Embryonic facial prominence (tissue), 1 donor: ENCODE data around the gene TIMM10B.

ENCODE experiments used
- DNase-seq: peaks from one replicate; pipeline ENCODE4 v3.0.0-alpha.2; 2016; ENCODE audit errors: extremely low spot score

Gene TIMM10B, protein sequence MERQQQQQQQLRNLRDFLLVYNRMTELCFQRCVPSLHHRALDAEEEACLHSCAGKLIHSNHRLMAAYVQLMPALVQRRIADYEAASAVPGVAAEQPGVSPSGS

DNA sequence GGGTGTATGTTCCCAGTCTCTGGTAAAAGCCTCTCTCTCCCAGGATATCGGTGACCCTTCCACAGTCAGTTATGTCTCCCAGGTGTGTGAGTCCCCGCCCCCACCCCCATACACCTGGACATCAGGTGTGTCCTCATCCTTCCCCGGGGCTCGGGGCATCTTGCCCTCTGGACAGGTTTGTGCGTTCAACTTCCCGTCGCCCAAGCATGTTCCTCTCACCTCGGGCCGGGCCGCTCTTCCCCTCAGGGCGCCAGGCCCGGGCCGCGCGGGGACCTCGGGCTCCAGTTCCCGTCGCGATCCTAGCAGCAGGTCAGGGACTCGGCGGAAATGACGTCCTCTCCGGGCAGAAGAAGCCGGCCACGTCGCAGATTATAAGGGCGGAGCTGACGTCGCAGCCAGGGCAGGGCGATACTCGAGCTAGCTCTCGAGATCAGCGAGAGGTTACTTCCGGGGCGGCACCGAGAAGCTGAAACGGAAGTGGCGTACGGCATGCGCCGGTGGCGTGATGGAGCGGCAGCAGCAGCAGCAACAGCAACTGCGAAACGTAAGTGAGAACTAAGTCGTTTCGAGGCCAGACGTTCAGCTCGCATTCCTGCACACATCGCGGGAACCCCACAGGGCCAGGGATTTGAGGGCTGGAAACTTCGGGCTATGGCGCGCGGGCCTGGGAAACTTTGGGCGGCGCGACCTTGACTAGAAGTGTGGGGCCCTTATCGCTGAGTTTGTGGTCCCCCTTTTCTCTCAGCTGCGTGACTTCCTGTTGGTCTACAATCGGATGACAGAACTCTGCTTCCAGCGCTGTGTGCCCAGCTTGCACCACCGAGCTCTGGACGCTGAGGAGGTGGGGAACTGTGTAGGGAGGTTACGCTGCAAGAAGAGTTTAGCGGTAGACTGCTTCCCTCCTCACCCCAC lies at the start of gene TIMM10B, which contains the start of gene ARFIP2:
Gene TIMM10B, plus strand, starts transcription at position 490 of the 912 bp plus-strand sequence. Its CDS starts 16 bp downstream, at position 506.
Gene ARFIP2, minus strand, starts transcription at position 320 of the 912 bp plus-strand sequence. CDS start 910 bp downstream, outside the sequence.
- peak; percentile 98 for DNase-seq

DNA sequence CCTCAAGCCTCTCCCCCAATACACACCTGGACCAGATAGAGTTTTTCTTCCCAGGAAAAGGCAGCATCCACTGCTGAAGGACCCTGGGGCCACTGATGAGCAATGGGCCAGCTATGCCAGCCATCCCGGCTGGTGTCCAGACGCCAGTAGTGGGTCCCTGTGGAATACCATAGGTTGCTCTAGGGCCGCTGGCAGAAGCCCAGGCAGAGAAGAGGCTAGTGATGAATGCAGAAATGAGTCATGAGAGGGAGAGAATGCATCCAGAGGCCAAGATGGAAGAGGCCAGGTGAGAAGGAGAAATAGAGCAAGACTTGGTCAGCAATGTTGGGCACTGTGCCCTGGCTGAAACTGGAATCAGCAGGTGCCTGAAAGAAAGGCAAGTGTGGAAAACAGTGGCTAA lies 49.4 kb upstream of the TIMM10B start:
- DNase-seq = no peak

DNA sequence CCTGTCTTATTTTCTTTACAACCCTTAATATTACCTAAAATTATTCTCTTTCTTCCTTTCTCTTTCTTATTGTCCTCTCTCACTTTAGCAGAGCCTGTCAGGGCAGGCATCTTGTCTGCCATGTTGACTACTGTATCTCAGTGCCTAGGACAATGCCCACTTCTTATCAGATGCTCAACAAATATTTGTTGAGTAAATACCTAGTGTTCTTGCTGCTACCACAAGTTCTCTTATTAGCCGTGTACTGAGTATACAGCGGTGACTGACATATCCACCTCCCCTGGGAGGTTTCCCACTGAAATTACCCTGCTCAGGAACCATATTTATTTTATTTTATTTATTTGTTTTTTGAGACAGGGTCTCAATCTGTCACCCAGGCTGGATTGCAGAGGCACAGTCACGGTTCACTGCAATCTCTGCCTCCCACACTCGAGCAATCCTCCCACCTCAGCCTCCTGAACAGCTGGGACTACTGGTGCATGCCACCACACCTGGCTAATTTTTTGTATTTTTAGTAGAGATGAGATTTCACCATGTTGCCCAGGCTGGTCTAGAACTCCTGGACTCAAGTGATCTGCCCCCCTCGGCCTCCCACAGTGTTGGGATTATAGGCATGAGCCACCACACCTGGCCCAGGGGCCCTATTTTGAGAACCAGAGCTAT lies 47.2 kb upstream of the TIMM10B start:
- DNase-seq = no peak

GRCh38 chr11:6437423-6437822 lies 43.9 kb upstream of the TIMM10B start:
- no peak for DNase-seq

- no peak for DNase-seq
Measured at GRCh38 chr11:6437993-6438392, 43.3 kb upstream of the TIMM10B start.

- no peak for DNase-seq
Measured at GRCh38 chr11:6438979-6439571, 42.2 kb upstream of the TIMM10B start.

DNA sequence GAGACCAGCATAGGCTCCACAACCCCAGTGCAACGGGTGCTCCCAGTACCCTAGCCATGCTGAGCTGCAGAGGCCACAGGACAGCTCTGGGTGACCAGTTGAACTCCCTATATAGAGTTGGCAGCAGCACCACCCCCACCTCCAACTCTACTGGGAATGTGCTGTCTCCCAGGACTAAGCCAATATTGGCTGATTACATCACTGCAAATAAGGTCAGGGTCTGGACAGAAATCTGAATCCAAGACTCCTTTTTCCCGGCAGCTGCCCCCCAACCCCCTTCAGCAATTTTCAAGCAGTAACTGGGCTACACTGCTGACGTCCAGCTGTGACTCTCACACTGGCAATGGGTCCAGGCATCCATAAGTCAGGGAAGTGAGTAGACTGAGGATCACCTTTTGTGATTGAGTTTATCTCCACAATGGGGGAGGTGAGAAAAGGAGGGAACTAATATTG lies 40.4 kb upstream of the TIMM10B start, which contains the start of gene HPX:
Gene HPX, minus strand, starts transcription at position 82 of the 453 bp plus-strand sequence. Its CDS starts 24 bp downstream, at position 58.
- DNase-seq = no peak

- DNase-seq = no peak
Measured at GRCh38 chr11:6442441-6442840, 38.9 kb upstream of the TIMM10B start.

- DNase-seq = no peak
Measured at GRCh38 chr11:6443269-6444003, 37.9 kb upstream of the TIMM10B start.

DNA sequence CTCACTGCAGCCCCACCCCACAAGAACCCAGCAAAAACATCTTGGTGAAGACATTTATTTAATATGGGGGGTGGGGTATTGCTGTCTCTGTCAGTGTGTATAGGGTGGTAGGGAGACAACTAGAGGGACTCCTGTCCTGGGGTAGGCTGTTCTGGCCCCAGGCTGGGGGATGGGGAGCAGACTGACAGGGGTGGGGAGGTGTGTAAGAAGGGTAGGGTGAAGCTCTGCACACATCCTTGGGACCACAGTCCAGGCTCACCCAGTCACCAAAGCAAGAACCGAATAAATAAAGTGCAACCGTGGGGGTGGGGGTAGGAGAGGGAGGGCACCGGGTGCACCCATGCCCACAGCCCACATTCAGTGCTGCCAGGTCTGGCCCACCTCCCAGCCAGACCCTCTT lies 32.7 kb upstream of the TIMM10B start:
- no peak for DNase-seq

- no peak for DNase-seq
Measured at GRCh38 chr11:6452219-6452618, 29.1 kb upstream of the TIMM10B start.

DNA sequence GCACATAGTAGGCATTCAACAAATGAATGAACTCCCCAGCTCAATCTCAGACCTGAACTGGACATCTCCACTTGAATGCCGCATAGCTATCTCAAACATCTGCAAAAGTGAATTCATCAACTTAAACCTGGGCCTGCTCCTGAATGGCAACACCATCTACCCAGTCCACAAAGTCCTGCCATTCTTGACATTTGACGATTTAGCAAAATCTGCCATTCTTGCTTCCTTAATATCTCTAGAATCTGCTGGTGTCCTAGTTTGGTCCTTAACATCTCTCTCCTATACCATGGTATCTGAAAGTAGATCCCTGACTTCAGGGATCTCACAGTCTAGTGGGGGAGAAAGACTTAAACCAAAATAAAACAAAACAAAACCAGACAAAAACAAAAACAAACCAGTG lies 28.1 kb upstream of the TIMM10B start:
- DNase-seq = no peak

DNA sequence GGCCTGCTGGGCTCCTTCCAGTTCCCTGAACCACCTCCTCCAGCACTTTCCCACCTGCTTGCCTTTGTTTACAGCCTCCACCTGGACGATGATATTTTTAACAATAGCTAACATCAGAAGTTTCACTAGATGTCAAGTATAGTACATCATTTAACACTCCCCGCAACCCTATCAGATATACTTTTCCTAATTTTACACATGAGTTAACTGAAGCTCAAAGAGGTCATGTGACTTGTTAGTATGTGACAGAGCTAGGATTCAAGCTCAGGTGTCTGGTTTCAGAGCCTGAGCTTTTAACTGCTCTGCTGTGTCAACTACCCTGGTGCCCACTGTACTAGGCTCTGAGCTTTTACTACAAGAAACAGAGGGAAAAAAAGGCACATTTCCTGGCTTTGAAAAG lies 26.2 kb upstream of the TIMM10B start:
- no peak for DNase-seq

DNA sequence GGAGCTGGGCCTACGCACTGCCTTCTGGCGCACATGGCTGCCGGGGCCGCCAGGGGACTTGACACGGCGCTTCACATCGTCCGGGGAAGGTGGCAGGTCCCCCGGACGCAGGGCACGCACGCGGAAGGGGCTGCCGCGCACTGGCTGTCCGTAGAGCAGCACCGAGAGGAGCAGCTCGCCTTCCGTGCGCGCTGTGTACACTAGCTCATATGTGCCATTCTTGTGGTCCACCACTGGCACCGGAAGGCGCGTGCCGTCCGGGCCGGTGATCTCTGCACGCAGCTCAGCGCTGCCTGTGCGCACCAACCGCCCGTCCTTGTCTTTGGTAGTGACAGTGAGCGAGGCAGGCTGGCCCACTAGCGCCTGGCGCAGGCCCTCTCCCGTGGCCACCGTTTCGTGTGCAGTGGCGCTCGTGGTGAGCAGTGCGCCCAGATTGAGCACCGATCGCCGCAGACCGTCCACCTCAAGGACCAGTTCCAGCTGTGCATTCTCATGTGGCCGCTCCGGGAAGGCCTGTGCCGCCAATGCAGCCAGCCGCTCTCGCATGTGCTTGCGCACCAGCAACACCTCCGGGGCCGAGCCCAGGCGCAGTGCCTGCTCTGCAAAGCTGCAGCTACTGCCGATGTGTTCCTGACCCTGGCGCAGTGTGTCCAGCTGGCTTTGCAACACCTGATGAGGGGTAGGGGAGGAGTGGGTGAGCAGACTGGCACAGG lies 24.8 kb upstream of the TIMM10B start:
- DNase-seq = no peak

DNA sequence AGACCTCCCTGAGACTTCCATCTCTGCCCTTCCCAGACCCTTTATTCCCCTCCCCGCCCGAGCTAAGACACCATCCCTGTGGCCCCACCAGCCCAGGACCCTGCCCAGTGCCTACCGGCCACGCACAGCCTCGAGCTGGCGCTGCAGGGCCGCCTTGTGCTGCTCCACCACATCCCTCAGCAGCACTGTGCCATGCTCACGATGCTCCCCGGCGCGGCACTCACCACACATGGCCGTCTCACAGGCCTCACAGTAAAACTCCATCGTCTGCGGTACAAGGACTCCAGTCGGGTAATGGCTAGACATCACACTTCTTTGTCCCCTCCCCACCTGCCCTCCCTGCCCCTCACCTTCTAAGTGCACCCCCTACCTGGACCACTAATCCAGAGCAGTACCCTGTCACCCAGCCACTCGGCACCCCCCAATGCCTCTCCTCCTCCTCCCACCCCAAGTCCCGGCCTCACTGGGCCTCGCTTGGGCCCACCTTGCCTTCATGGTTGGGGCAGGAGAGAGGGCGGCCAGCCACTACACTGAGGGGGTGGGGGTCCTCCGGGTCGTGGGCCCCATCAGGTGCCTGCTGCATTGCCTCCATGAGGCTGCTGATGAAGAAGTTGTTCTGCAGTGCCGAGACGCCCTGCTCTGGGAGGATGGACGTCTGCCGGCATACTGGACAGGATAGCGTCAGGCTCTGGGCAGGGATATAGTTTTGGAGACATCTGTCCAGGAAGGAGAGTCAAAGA lies 23.6 kb upstream of the TIMM10B start:
- DNase-seq = no peak

DNA sequence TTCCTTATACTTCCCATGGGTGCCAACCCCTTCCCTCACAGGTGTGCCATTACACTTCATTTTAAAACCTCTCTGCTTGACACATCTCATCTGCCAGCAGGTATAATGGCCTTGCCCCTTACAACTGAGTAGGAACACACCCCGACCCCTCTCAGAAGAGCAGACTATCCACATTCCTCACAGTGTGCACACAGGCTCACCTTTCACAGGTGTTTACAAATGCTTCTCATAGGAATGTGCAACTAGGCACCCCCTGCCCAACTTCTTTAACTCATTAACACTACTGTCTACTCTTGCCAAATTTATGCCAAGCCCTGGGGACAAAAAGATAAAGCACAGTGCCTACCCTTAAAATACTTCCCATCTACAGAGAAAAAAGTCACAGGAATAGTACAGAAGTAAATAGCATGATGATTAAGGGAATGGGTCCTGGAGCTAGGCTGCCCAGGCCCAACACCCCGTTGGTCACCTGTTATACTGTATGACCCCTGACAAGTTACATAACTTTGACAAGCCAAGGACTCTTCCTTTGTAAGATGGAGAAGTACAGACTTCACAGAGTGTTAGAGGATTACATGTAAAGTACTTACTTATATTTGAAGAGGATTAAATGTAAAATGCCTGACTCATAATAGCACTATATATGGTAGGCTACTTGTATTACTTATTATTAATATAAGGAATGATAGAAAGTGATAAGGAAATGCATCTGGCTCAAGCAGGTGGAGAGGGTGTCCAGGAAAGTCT lies 22.8 kb upstream of the TIMM10B start:
- no peak for DNase-seq

DNA sequence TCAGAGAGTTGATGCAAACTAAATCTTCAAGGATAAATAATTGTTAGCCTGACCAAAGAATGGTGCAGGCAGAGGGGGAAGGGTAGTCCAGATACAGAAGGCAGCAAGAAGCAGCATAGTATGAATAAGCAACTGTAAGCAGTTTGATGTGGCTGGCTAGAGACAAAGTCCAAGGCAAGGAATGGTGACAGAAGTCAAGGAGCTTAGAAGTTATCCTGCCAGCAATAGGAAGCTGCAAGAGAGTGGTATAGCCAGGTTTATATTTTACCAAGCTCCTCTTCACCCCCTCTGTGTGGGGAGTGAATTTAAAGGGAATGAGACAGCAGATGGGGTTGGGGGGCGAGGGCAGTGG lies 22.2 kb upstream of the TIMM10B start:
- DNase-seq = no peak

- peak; percentile 53 for DNase-seq
Measured at GRCh38 chr11:6468712-6469495, 12.4 kb upstream of the TIMM10B start.

GRCh38 chr11:6469599-6469998 lies 11.7 kb upstream of the TIMM10B start:
- DNase-seq = no peak
